ENCODE measurements around the gene ZNF574.
"Not testable (repeated sequence)": the region's sequence is repeated elsewhere in the genome, so short reads cannot be mapped to it uniquely, and the experiment has no call there.

The ZNF574 gene

DNA sequence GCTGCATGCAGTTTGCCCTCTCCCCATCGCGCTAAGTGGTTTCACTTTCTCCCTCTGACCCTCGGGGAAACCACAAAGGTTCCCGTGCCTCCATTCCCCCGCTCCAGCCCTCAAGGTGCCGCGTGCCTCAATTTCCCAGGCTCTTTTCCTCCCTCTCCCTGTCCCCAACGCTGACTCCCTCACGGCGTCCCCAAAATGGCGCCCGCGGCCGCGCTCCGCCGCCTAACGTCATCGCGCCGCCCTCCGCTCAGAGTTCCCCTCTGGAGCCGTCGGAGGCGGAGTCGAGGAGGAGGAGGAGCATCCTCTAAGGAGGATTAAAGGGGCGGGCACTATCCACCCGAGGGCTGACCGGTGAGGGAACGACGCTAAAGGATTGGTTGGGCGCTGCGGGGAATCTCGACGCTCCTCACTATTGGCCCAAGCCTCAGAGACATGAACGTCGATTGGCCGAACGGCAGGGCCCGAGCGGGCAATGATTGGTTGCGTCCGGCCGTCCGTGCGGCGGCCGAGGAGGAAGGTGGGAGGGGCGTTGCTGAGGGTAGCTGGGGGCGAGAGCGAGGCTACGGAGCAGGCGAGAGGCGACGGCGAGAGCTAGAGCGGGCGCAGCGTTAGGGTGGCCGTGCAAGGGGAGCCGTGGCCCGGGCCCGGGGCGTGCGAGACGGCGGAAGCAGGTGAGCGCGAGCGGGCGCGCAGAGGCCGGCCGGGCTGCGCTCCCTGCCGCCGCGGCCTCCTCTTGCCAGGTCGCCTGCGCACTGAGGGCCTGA, at the start of gene ZNF574:
ZNF574 (plus strand) TSS at position 551 of the 764 bp plus-strand sequence. CDS start 2,441 bp downstream, outside the sequence.
- peak; percentile 97 for DNase-seq

DNA sequence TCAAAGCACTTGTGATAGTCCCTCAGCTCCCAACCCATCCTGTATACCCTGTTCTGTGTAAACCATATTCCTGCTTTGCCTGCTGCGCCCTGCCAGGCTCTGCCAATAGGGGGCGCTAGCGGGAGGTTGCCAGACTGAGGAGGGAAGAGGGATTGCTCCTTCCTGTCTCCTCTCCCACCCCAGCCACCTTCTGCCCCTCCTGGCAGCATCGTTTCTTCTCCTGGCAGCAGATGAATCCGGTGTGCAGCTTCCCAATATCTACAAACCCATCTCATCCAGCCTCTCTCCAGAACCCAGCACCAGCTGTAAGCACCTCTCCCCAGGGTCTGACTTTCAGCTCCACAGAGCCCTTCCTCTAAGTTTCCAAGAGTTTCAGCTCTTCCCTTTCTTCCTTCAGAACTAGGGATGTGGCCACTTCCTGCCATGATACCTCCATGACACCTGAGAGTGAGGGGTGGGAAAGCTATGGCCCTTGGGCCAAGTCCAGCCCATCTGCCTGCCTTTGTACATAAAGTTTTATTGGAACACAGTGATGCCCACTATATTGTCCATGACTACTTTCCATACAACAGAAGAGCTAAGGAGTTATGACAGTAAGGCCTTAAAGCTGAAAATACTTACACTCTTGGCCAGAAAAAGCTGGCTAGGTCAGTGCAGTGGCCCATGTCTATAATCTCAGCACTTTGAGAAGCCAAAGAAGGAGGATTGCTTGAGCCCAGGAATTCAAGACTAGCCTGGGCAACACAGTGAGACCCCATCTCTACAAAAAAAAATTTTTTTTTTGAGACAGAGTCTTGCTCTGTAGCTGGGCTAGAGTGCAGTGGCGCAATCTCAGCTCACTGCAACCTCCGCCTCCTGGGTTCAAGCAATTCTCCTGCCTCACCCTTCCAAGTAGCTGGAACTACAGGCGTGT, 47.4 kb upstream of the ZNF574 start:
- no peak for DNase-seq

DNA sequence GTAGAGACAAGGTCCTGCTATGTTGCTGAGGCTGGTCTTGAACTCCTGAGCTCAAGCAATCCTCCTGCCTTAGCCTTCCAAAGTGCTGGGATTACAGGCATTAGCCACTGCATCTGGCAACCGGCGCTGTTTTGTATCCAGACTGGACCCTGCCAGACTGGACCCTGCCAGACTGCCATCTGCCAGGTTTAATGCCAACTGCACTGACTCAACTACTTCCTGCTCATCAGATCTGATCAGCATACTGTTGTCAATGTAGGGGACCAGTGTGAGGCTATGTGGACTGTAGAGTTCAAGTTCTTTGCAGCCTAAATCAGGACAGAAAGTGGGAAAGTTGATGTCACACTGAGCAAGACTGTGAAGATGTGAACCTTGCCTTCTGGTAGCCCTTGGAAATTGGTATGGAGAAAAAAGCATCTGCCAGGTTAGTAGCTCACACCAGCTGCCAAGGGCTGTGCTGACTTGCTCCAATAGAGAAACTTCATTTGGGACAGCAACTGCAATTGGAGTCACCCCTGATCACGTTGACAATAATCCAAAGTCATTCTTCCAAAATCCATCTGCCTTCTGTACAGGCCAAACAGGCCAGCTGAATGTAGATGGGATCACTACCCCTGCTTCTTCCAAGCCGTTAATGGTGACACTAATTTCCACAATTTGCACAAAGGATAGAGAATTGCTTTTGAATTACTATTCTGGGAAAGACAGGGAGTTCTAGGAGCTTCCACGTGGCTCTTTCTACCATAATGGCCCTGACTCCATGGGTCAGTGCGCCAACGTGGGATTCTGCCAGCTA, 45.1 kb upstream of the ZNF574 start:
- peak; percentile 55 for DNase-seq

- DNase-seq = peak; percentile 80
These were observed 43.5 kb upstream of the ZNF574 start for GRCh38 chr19:42032431-42032830.

- DNase-seq = no peak
These were observed 42.6 kb upstream of the ZNF574 start for GRCh38 chr19:42033413-42033812.

GRCh38 chr19:42034640-42035391, 41.1 kb upstream of the ZNF574 start:
- peak; percentile 43 for DNase-seq

DNA sequence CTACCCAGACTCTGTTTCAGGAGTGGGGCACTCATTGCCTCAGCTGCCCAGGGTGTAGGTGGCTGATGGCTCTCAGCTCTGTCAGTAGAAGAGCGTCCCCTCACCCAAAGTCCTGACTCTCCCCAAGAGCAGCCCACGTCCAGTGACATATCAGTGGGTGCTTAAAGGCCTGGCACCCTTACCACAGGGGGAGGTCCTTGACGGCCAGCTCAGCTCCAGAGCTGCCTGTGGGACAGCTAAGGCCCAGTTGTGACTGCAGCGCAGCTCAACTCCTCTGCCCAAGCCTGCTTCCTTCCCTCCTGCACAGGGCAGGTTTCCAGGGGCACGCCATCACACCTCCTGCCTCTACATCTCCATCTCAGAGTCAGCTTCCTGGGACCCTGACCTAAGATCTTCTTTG, 38.3 kb upstream of the ZNF574 start:
- no peak for DNase-seq

DNA sequence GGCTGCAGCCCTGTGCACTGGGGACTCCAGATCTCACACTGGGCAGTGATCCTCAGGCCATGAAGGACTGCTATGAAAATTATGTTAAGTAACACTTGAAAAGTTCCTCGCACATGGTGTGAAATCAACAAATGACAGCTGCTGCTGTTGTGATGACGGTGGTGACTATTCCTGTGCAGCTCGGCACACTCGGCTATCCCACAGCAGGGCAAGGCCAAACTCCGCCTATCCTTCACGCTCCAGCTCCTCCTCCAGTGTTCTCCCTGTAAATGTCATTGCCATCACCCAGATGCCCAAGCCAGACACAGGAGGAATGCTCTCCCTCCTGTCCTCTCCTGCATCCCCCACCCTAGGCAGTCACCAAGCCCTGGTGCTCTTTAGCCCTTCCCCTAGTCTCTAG, 37.3 kb upstream of the ZNF574 start:
- peak; percentile 97 for DNase-seq

DNA sequence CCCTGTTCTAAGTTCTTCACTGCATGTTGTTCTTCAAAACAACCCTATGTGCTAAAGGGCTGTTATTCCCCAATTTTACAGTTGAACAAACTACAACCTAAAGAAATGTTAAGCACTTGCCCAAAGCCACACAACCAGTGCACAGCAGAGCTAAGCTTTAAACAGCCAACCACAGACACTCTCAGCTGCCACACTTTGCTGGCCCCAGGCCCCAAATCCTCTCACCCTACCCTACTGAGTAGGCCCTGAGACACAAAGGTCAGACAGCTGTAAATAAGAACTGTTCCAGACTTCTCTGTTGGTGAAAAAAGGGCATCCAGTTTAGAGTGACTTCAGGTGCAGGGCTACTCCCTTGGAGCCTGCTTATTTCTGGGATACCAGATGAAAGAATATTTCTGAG, 35.9 kb upstream of the ZNF574 start:
- no peak for DNase-seq

DNA sequence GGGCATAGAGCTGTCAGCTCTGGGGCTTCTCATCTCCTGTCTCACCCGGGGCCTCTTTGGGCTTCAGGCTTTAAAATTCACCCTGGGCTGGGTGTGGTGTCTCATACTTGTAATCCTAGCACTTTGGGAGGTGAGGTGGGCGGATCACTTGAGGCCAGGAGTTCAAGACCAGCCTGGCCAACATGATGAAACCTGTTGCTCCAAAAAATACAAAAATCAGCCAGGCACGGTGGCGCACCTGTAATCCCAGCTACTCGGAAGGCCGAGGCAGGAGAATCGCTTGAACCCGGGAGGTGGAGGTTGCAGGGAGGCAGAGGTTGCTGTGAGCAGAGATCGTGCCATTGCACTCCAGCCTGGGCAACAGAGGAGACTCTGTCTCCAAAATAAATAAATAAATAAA, 35.5 kb upstream of the ZNF574 start:
- DNase-seq = not testable (repeated sequence)

- DNase-seq = peak; percentile 71
These were observed 33.4 kb upstream of the ZNF574 start for GRCh38 chr19:42042455-42043170.

GRCh38 chr19:42045575-42045974, 30.4 kb upstream of the ZNF574 start:
- DNase-seq = no peak

- DNase-seq = no peak
These were observed 27.0 kb upstream of the ZNF574 start for GRCh38 chr19:42048992-42049391.

DNA sequence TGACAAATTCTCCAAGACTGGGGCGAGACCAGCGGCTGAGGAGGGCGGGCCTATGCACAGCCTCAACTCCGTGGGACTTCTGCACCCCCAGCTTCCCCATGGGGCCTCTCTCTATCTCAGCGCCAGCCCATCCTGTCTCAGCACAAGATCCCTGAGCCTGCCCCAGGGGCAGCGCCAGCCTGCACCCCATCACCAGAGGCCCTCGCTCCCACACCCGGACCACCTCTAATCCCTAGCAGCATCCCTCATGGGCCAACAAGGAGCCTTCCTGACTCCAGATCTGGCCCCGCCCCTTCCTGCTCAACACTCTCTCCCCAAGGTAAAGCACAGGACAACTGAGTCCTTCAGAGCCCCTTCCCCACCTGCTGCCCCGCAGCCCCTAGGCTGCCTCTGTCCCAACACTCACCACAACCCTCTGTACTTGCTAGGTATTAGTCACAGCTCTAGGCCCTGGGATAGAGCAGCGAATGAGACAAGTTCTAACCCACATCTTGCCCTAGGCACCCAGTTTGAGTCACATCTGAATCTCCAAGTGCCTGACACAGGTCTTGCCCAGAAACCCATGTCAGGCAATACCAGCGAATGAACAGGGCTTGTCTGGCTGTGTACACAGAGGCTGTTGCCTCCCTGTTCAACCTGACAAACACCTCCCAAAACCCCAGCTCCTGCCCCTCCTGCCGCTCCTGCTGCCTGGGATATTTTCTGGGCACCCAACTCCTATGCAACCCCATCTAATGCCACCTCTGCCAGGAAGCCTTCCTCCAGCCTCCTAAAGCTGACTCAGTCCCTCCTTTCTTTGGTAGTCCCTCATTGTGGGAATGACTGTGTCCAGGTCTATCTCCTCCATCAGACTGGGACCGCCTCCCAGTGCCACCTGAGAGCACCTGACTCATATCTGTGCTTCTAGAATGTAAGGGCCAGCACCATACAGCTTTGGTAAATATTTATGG, 24.5 kb upstream of the ZNF574 start:
- DNase-seq = no peak

GRCh38 chr19:42052241-42052863, 23.6 kb upstream of the ZNF574 start:
- peak; percentile 95 for DNase-seq

- DNase-seq = no peak
These were observed 22.7 kb upstream of the ZNF574 start for GRCh38 chr19:42053037-42053935.

- DNase-seq = no peak
These were observed 21.8 kb upstream of the ZNF574 start for GRCh38 chr19:42054205-42054604.

- DNase-seq = peak; percentile 18
These were observed 18.1 kb upstream of the ZNF574 start for GRCh38 chr19:42057846-42058245.

DNA sequence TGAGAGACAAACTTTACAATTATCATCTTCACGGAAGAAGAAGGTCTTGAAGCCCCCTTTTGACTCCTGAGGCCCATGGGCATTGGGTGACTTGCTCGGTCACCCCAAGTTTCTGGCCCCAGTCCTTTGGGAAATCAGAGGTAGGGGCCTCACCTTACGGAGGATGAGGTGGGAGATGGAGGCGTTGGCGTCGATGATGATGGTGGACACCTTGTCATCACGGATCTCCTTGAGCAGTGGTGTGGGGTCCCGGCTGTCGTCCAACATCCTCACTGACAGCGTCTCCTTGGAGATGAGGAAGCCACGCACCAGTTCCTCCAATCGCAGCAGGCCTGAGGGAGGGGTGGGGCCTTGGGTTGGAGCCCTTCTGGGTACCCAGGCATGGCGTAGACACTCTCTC, 16.8 kb upstream of the ZNF574 start:
- DNase-seq = no peak

All from NCI-H524 treated with DMSO at 0.1 percent for 48 hours (cell line).